Measurements from ENCODE around the gene UBE4A. TPM values are rescaled to one million over a fixed set of nuclear protein-coding genes. Genes with fewer than 3 reads are reported as not detected.

Gene UBE4A
- 16.1 and 21.9 TPM in 2 replicates for total RNA-seq

DNA sequence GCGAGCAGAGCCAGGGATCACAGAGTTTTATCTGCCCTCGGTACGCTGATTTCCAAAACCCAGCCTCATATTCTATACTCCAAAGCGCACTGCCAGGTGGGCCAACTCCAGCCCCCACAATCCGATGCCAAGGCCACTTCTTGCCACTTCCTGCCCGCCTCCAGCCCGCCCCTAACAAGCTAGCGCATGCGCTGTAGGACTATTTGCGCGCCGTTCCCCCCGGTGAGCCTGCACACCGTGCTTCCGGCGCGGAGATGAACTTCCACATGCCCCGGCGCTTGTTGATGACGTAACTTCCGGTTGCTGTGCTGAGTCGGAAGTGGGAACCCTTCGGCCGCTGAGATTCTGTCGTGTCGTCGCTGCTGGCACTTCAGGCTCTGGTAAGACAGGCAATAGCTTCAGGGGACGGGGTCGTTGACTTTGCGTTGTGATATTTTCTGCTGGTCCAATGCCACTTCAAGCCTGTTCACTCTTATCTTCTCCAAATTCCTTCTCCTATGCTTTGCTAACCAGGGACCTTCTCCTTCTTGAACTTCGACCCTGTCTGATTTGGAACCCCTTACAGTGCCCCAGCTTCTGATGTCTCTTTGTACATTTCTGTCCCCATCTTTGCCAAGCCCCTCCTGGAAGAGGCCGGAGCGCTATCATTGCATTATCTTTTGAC is at the start of gene UBE4A:
Gene UBE4A (plus strand): TSS at position 306 of the 664 bp plus-strand sequence. CDS start 5,481 bp downstream, outside the sequence.
- Histone ChIP-seq H3K27me3 (ENCODE audit: control insufficient read depth, insufficient read depth, low read length) (no peaks in the 10 kb centered on the region), H3K4me3 (ENCODE audit: low read depth, low read length) (peak within 1 kb of the TSS; percentile 74), H3K36me3 (ENCODE audit: control insufficient read depth, insufficient read depth, low read length) (no peaks in the 10 kb centered on the region)
- DNase-seq (ENCODE audit: low read depth), result peak; percentile 80
- no peak for TF ChIP-seq CTCF (IDR thresholded peaks at IDR 0.05; ENCODE audit: insufficient read depth, low read length, severe bottlenecking)
- no peak for FAIRE-seq

DNA sequence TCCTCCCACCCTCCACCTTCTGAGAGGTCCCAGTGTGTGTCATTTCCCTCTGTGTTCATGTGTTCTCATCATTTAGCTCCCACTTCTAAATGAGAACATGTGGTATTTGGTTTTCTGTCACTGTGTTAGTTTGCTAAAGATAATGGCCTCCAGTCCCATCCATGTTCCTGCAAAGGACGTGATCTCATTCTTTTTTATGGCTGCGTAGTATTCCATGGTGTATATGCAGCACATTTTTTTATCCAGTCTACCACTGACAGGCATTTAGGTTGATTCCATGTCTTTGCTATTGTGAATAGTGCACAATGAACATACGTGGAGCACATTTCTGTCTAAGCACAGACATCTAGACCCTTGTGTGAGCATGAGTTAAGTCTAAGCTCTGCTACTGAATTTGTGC is 49.1 kb upstream of the UBE4A start:
- Histone ChIP-seq H3K36me3 (ENCODE audit: control insufficient read depth, insufficient read depth, low read length) (no peaks in the 10 kb centered on the region), H3K4me3 (ENCODE audit: low read depth, low read length) (no peak overlapping the region), H3K27me3 (ENCODE audit: control insufficient read depth, insufficient read depth, low read length) (no peaks in the 10 kb centered on the region)
- no peak for DNase-seq (ENCODE audit: low read depth)
- FAIRE-seq, result no peak
- no peak for TF ChIP-seq CTCF (IDR thresholded peaks at IDR 0.05; ENCODE audit: insufficient read depth, low read length, severe bottlenecking)

DNA sequence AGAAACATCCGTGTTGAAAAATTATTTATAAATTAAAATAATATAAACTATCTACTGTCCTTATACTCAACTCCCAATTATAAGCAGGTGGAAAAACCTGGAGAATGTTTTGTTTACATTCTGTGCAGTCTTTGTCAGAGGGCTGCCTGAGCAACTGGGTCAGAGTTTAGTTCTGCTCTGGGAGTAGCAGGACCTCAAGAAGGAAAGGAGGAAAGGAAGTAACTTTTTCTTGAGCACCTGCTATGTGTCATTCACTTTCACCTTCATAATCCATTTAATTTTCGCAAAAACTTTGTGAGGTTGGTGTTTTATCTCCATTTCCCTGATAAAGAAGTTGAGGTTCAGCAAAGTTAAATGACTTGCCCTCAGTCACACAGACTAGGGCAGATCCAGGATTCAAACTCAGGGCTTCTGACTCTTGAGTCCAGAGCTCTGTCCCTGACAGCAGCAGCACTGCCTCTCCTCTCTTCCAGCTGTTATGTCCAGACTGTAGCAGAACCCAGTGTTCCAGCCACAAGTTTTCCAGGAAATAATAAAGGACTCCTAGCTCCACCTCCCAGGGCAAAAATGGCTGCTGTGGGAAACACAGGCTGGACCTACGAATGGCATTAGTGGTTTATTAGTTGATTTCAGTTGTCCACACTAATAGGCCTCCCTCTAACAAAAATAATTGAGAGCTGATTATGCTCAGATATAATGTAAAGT is 48.5 kb upstream of the UBE4A start:
- FAIRE-seq (no peak), DNase-seq (ENCODE audit: low read depth) (no peak)
- no peak for TF ChIP-seq CTCF (IDR thresholded peaks at IDR 0.05; ENCODE audit: insufficient read depth, low read length, severe bottlenecking)
- H3K27me3 ChIP-seq (ENCODE audit: control insufficient read depth, insufficient read depth, low read length), result no peaks in the 10 kb centered on the region
- H3K4me3 ChIP-seq (ENCODE audit: low read depth, low read length), result no peak overlapping the region
- H3K36me3 ChIP-seq (ENCODE audit: control insufficient read depth, insufficient read depth, low read length), result no peaks in the 10 kb centered on the region

- H3K27me3 ChIP-seq (ENCODE audit: control insufficient read depth, insufficient read depth, low read length), result no peaks in the 10 kb centered on the region
- DNase-seq (ENCODE audit: low read depth) (peak; percentile 33), FAIRE-seq (no peak)
- TF ChIP-seq CTCF (IDR thresholded peaks at IDR 0.05; ENCODE audit: insufficient read depth, low read length, severe bottlenecking), result no peak
- H3K36me3 ChIP-seq (ENCODE audit: control insufficient read depth, insufficient read depth, low read length), result no peaks in the 10 kb centered on the region
- no peak overlapping the region for H3K4me3 ChIP-seq (ENCODE audit: low read depth, low read length)
Observed at GRCh38 chr11:118311518-118311917, 47.9 kb upstream of the UBE4A start.

GRCh38 chr11:118312328-118312727 is 47.1 kb upstream of the UBE4A start:
- TF ChIP-seq CTCF (IDR thresholded peaks at IDR 0.05; ENCODE audit: insufficient read depth, low read length, severe bottlenecking), result no peak
- FAIRE-seq (no peak), DNase-seq (ENCODE audit: low read depth) (no peak)
- no peaks in the 10 kb centered on the region for H3K27me3 ChIP-seq (ENCODE audit: control insufficient read depth, insufficient read depth, low read length)
- no peak overlapping the region for H3K4me3 ChIP-seq (ENCODE audit: low read depth, low read length)
- H3K36me3 ChIP-seq (ENCODE audit: control insufficient read depth, insufficient read depth, low read length), result no peaks in the 10 kb centered on the region
